ENCODE data around the gene ECT2.

DNA sequence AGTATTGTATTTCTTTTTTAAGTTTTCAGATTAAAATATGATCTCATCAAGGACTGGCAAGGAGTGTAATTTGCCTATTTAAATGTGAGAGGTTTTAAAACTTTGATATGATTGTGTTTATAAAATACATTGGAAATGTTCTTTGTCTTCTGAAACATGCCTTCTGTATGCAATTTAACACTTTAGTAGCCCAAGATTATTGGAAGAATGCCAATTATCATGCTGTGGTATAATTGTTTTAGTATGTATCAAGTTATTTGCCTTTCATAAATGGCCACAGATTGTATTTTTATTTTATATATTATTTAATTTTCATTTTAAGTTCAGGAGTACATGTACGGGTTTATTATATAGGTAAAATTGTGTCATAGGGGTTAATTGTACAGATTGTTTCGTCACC, 31.7 kb downstream of the ECT2 start:
- TF ChIP-seq, protein P1, sequence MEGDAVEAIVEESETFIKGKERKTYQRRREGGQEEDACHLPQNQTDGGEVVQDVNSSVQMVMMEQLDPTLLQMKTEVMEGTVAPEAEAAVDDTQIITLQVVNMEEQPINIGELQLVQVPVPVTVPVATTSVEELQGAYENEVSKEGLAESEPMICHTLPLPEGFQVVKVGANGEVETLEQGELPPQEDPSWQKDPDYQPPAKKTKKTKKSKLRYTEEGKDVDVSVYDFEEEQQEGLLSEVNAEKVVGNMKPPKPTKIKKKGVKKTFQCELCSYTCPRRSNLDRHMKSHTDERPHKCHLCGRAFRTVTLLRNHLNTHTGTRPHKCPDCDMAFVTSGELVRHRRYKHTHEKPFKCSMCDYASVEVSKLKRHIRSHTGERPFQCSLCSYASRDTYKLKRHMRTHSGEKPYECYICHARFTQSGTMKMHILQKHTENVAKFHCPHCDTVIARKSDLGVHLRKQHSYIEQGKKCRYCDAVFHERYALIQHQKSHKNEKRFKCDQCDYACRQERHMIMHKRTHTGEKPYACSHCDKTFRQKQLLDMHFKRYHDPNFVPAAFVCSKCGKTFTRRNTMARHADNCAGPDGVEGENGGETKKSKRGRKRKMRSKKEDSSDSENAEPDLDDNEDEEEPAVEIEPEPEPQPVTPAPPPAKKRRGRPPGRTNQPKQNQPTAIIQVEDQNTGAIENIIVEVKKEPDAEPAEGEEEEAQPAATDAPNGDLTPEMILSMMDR (IDR thresholded peaks at IDR 0.05), result no peak
- TF ChIP-seq TCF12 (IDR thresholded peaks at IDR 0.05) (no peak), RAD21 (IDR thresholded peaks at IDR 0.05; ENCODE audit: low read length) (no peak), RXRA (IDR thresholded peaks at IDR 0.05; ENCODE audit: borderline replicate concordance, low read depth) (no peak), MAX (IDR thresholded peaks at IDR 0.05; ENCODE audit: low read depth) (no peak), EZH2phosphoT487 (IDR thresholded peaks at IDR 0.05; ENCODE audit: borderline replicate concordance, low read depth) (no peak), POLR2AphosphoS5 (IDR thresholded peaks at IDR 0.05; ENCODE audit: low read depth, low read length) (no peak)
- TF ChIP-seq, protein P2, sequence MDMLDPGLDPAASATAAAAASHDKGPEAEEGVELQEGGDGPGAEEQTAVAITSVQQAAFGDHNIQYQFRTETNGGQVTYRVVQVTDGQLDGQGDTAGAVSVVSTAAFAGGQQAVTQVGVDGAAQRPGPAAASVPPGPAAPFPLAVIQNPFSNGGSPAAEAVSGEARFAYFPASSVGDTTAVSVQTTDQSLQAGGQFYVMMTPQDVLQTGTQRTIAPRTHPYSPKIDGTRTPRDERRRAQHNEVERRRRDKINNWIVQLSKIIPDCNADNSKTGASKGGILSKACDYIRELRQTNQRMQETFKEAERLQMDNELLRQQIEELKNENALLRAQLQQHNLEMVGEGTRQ (IDR thresholded peaks at IDR 0.05; ENCODE audit: borderline replicate concordance, low read depth, low read length), result no peak
